GM18499 (cell line): ENCODE results near the gene OR4F6.

ENCODE experiments used
- ATAC-seq: cut with Tn5 transposase; IDR thresholded peaks from one replicate; pipeline ENCODE4 v1.9.1; 2021; ENCODE audit warnings: moderate number of reproducible peaks; ENCODE audit not compliant: insufficient read depth, unreplicated experiment

Gene OR4F6

DNA sequence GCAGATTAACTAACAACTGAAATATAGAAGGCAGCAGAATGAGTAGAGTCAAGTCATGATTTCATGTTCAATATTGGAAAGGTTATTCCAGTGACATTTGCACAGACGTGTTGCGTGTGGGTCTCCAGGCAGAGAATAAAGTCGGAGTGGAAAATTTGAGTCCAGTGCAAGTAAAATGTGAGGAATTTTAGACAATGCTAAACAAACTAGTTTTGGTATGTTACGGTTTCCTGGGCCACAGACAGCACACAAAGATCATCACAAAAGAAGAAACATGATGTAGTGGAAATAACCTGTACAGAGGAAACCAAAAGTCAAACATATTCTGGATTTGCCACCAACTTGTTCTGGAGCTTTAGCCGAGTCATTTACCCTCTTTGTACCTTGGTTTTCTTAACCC lies 367 bp downstream of the OR4F6 start:
- no peak for ATAC-seq

DNA sequence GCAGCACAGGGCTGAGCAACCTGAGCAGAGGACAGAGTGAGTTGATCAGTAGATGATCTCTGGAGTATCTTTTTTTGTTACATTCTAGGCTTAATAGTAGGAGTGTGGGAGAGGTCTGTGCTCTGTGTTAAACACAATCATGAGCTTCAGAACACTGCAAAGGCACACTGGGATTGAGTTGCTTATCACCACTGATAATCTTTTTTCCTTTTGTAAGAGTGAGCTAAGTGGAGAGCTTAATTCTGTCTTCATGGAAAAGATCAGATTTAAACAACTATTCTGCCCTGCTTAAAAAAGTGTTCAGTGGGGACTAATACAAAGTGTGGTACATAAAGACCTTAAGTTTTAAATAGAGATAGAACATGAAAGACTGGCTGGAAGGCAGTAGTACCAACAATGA lies 1.1 kb downstream of the OR4F6 start:
- no peak for ATAC-seq

DNA sequence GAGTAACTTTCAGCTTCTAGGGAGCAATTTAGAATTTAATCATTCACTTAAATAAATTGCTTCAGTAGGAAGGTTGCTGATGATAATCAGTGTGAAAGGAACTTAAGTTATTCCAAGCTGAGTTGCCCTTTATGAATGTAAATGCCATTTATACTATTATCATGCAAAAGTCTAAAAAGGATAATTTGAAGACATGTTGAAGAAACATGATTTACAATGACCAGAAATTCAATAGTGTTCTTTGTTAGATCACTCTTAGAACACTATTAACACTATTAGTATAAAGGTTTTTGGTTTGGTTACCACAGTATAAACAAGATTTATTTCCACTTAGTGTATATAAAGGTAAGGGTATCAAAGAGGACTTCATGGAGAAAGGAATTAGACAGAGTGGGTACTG lies 1.6 kb downstream of the OR4F6 start:
- no peak for ATAC-seq

DNA sequence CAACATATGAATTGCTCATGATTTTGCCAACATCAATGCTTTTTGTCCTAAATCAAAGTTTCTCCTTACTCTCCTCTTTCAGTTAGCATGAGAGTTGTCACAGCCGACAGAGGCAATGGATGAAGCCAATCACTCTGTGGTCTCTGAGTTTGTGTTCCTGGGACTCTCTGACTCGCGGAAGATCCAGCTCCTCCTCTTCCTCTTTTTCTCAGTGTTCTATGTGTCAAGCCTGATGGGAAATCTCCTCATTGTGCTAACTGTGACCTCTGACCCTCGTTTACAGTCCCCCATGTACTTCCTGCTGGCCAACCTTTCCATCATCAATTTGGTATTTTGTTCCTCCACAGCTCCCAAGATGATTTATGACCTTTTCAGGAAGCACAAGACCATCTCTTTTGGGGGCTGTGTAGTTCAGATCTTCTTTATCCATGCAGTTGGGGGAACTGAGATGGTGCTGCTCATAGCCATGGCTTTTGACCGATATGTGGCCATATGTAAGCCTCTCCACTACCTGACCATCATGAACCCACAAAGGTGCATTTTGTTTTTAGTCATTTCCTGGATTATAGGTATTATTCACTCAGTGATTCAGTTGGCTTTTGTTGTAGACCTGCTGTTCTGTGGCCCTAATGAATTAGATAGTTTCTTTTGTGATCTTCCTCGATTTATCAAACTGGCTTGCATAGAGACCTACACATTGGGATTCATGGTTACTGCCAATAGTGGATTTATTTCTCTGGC lies 2.5 kb downstream of the OR4F6 start:
- no peak for ATAC-seq

DNA sequence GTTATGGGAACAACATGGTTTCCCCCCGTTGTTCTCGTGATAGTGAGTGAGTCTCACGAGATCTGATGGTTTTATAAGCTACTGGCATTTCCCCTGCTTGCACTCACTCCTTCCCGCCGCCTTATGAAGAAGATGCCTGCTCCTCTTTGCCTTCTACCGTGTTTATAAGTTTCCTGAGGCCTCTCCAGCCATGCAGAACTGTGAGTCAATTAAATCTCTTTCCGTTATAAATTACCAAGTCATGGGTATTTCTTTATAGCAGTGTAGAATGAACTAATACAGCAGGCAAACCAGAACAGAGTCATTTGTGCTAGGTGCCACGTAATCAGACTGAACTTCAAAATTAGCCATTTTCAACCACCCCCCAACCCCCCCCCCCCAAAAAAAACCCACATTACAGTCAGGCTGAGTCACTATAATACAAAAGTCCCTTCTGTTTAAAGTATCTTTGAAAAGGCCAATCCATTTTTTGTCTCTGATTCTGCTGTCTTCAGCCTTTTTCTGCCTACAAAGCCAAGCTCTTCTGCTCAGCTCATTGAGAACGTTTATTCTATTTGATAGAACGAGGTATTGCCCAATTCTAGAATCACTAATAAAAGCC lies 4.1 kb downstream of the OR4F6 start:
- ATAC-seq: no peak

DNA sequence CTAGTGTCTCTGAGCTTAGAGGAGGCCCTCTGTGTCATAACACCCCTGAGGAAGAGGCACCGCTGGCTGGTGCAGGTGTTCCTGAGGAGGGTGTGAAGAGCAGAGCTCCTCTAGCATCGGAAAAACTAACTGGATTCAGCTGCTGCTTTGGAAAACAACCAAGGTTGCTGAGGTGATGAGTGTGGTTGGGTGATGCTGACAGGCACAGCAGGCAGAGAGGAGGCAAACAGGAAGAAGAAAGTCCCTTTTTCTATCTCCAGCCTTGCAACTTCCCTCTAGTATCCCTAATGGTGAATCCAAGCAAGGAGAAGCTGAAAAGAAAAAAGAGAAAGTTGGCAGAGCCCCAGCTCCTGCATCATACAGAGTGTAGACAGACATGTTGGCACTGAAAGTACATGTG lies 4.9 kb downstream of the OR4F6 start:
- no peak for ATAC-seq

DNA sequence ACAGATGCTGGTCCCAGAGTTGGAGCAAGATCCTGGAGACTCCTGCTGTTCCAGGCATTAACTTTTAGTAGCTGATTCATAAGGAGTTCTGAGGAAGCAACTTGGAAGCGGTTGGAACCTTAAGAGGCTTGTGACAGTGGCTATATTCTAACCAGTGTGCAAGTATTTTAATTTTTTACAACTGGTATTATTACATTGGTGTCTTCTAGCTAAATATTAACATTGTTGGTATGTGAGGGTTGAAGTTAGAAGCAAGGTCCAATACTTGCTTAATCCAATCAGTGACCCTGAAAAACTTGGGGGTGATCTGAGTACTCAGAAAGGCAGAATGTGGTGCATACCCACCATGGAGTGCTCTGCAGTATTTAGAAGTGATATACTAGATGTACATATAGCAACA lies 7.1 kb downstream of the OR4F6 start:
- no peak for ATAC-seq

DNA sequence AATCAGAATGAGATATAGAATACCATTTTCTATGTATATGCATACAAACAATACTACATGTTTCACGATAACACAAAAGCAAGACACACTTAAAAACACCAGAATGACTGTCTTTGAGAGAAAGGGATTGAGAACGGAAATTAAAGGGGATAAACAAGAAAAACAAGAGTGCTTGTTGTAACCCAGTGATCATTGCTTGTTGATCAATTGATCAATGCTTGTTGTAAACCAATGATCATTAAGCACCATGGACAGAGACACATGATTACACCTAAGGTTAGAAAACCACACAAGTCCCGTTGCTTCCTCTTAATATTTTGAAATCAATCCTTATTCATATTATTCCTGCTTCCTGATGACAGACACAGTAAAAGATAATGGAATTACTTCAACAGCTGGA lies 7.6 kb downstream of the OR4F6 start:
- ATAC-seq: no peak

DNA sequence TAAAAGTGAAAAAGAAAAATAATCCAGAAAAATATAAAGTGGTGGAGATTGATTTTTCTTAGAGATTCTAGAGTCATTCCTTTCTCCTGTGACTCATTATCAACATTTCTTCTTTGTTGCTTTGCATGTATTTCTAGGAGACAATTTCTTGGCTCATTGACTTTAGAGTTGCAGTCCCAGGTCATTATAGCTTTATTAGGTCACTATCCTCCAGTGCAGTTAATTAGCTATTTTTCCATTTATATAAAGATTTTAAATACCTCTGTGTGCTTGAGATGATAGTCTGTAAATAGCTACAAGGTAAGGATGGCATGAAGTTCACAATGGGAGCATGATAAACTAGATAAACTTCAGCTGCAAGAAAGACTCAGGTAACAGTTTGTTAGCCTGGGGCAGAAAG lies 8.6 kb downstream of the OR4F6 start, which contains the start of gene OR4F15:
Gene OR4F15 (plus strand): TSS at position 301 of the 400 bp plus-strand sequence. CDS start 5,985 bp downstream, outside the sequence.
- ATAC-seq: no peak

DNA sequence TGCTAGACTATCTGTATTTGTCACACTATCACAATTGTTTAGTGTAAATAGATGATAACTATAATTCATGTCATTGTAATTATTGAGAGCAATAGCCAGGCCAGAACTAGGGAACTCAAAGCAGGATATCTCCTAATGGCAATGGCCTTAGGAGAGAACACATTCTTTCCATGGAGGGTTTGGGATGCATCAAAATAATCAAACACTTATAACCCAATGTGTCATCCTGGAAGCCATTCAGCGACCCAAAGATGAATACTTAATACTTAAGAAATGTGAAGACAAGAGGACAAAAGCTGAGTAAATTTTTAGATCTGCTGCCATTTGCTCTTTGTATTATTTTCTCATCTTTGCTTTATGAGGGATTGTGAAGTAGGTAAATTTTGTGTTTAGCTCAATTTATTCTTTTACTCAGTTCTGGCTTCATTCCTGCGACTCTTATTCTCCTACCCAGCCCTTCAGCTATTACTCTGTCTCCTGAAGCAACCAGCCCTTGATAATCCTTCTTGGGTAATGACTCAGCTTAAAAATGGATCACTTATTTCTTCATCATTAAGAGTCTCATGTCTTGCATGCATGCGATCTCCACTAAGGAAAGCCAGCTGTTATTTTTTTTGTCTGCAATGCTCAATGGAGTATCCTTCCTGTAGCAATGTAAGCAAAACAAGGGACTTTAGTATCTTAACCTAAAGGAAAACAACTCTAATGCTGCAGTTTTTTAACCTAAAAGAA lies 10.7 kb downstream of the OR4F6 start:
- ATAC-seq: no peak

DNA sequence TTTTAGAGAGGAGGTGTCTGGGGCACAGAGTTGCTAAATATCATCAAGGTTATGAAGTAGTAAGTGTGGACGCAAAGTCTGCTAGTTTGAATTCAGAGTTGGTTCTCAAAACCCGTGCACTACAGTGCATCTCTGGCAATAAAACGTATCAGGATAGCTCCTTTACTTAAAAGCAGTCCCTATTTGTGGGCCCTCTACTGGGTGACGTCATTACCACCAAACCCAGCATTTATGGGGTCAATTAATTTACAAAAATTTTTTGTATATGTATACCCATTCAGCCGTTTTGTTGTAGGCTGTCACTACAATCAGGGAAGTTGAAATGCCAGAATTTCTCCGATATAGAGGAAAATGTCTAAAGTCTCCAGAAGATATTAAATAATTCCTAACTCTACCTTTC lies 17.5 kb downstream of the OR4F6 start:
- ATAC-seq: no peak

DNA sequence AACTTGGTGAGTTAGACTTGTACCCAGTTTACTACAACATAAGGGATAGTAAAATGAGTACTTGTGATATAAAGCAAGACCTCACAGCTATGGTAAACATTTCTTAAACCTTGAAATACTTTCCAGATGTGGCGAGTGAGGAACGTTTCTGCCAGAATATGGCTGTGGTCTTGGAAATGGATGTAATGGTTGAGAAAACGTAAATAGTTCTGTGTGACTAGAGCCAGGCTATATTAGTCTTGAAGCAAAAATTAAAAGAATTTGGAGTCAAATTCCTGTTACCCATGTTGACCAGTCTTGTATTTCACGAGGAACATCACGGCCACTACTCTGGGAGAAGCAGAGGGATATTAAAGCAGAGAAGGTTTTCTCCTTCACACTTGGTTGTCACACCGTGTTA lies 23.9 kb downstream of the OR4F6 start:
- ATAC-seq: no peak

DNA sequence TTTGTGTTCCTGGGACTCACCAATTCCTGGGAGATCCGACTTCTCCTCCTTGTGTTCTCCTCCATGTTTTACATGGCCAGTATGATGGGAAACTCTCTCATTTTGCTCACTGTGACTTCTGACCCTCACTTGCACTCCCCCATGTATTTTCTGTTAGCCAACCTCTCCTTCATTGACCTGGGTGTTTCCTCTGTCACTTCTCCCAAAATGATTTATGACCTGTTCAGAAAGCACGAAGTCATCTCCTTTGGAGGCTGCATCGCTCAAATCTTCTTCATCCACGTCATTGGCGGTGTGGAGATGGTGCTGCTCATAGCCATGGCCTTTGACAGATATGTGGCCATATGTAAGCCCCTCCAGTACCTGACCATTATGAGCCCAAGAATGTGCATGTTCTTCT lies 25.5 kb downstream of the OR4F6 start:
- no peak for ATAC-seq

DNA sequence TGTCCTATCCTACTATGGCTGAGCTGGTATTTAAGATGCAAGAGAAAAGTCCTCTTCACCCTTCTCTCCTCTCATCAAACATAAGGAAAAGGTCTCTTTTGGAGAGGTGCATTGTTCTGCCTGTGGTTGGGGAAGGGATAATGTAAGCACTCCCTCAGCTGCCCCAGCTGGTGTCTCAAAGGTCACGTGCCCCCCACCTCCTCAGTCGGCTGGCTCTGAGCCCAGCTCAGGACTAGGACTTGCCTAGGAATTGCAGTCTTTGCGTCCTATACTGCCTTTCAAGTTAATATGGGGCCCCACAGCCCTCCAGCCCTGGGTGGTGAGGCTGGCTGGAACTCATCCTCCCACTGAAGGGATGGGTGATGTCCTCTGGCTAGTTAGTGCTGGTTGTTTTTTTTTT lies 38.3 kb downstream of the OR4F6 start:
- ATAC-seq: no peak

DNA sequence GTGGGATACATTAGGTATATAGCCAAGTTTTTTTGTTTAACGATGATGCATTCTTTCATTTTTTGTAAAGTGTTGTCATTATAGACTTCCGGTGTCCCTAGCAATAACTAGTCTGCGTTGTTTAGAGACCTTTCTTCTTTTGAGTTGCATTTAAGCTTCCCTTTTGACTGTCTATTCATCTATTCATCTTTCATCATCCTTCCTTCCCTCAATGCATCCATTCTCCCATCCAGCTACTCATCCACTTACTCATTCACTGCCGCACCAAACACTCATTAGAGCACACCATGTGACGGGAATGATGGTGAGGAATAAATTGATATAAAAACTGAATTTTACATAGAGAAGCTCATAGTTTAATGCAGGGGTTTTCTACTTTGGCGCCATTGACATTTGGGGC lies 41.6 kb downstream of the OR4F6 start:
- ATAC-seq: no peak

DNA sequence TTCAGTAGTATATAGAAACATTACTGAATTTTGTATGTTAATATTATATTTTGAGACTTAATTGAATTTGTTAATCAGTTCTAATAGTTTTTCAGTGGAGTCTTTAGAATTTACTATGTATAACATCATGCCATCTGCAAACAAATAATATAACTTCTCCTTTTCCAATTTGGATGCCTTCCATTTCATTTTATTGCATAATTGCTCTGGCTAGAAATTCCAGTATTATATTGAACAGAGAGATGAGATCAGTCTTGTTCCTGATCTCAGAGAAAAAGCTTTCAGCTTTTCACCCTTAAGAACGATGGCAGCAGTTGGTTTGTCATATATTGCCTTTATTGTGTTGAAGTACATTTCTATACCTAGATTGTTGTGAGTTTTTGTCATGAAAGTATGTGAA lies 49.0 kb downstream of the OR4F6 start:
- no peak for ATAC-seq
